Measurements from ENCODE around the gene CENPU. TPM values are rescaled to one million over a fixed set of nuclear protein-coding genes. Genes with fewer than 3 reads are reported as not detected.

CENPU gene
- total RNA-seq, 2 donors from 2014 or later, result 48.6 to 66.4 TPM

GRCh38 chr4:184705692-184706091 lies 28.2 kb downstream of the CENPU start:
- no peaks in the 10 kb centered on the region for H3K9me3 Mint-ChIP-seq
- peak overlapping the region; percentile 22 for H3K4me3 Mint-ChIP-seq
- peak overlapping the region; percentile 36 for H3K27ac Mint-ChIP-seq
- H3K4me1 Mint-ChIP-seq, result peaks cover 14% of the 10 kb centered on the region
- H3K36me3 Mint-ChIP-seq (ENCODE audit: low read depth), result peaks cover 93% of the 10 kb centered on the region
- H3K27me3 Mint-ChIP-seq, result no peaks in the 10 kb centered on the region
- ATAC-seq (replicated peaks), result peak; percentile 88

GRCh38 chr4:184702114-184702513 lies 31.8 kb downstream of the CENPU start:
- H3K36me3 Mint-ChIP-seq (ENCODE audit: low read depth), result peaks cover 75% of the 10 kb centered on the region
- ATAC-seq (replicated peaks), result no peak
- no peak overlapping the region for H3K27ac Mint-ChIP-seq
- H3K4me3 Mint-ChIP-seq, result no peak overlapping the region
- peaks cover 14% of the 10 kb centered on the region for H3K4me1 Mint-ChIP-seq
- H3K9me3 Mint-ChIP-seq, result no peaks in the 10 kb centered on the region
- no peaks in the 10 kb centered on the region for H3K27me3 Mint-ChIP-seq

DNA sequence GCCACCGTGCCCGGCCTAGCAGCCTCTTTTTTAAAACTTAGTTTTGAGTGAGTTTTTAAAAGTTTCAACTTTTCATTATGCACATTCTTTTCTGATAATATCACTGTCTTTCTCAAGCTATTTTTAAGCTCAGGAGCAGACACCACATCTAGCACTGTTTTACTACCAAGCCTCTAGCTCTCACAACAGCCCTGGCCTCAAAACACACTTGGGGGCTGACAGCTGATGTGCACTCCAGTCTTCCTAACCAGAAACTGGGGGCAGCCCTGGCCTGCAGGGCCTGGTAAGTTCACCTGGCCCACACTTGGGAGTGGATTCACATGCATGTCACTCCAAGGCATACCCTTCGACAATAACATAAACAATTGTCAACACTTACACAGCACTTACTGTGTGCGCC lies 34.0 kb downstream of the CENPU start:
- no peaks in the 10 kb centered on the region for H3K27me3 Mint-ChIP-seq
- peaks cover 72% of the 10 kb centered on the region for H3K36me3 Mint-ChIP-seq (ENCODE audit: low read depth)
- H3K9me3 Mint-ChIP-seq, result no peaks in the 10 kb centered on the region
- no peak overlapping the region for H3K27ac Mint-ChIP-seq
- peaks cover under 1% of the 10 kb centered on the region for H3K4me1 Mint-ChIP-seq
- no peak for ATAC-seq (replicated peaks)
- no peak overlapping the region for H3K4me3 Mint-ChIP-seq

DNA sequence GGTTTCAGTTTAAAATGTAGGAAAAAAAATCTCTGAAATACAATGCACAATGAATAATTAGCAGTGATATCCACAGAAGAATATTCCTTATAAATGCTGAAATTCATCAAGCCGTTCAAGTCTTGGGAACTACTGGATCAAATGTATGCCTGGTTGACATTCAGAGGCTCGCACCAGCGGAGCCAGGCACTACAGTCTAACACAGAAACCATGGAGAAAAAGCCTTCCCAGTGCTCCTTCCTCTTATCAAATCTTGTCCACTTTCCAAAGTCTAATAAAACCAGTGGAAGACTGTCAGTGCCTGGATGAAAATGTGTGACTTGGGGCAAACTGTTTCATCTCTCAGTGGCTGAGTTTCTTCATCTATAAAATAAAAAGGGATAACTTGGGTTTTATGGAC lies 35.9 kb downstream of the CENPU start:
- H3K4me3 Mint-ChIP-seq, result no peak overlapping the region
- ATAC-seq (replicated peaks), result no peak
- no peak overlapping the region for H3K27ac Mint-ChIP-seq
- no peaks in the 10 kb centered on the region for H3K9me3 Mint-ChIP-seq
- H3K36me3 Mint-ChIP-seq (ENCODE audit: low read depth), result peaks cover 75% of the 10 kb centered on the region
- no peaks in the 10 kb centered on the region for H3K27me3 Mint-ChIP-seq
- no peaks in the 10 kb centered on the region for H3K4me1 Mint-ChIP-seq

GRCh38 chr4:184695178-184695896 lies 38.6 kb downstream of the CENPU start:
- H3K36me3 Mint-ChIP-seq (ENCODE audit: low read depth), result peaks cover 71% of the 10 kb centered on the region
- ATAC-seq (replicated peaks), result no peak
- peak overlapping the region; percentile 28 for H3K27ac Mint-ChIP-seq

DNA sequence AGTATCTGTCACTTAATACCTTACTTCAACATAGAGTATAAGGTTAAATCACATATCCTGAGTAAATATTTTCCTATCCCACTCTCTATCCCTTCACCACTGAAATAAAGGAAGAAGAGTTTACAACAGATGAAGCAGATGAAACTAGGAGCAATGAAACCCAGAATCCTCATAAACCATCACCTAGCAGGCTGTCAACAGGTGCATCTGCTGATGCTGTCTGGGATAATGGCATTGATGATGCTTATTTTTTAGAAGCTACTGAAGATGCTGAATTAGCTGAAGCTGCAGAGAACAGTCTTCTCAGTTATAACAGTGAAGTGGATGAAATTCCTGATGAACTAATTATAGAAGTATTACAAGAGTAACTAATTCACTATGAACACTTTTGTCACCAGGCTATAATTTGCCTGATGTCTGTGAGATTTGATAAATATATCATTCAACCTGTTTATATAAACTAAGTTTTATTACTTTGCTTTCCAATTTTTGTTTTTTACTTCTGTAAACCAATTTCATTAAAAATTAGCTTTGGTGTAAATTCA lies 39.4 kb downstream of the CENPU start:
- Mint-ChIP-seq H3K27me3 (no peaks in the 10 kb centered on the region), H3K9me3 (no peaks in the 10 kb centered on the region), H3K4me1 (no peaks in the 10 kb centered on the region), H3K36me3 (ENCODE audit: low read depth) (peaks cover 71% of the 10 kb centered on the region), H3K4me3 (no peak overlapping the region), H3K27ac (no peak overlapping the region)
- ATAC-seq (replicated peaks), result no peak

More at GRCh38 chr4:184695178-184695896, 38.6 kb downstream of the CENPU start:
- Mint-ChIP-seq H3K4me3 (no peak overlapping the region), H3K27me3 (no peaks in the 10 kb centered on the region), H3K4me1 (no peaks in the 10 kb centered on the region), H3K9me3 (no peaks in the 10 kb centered on the region)

- no peaks in the 10 kb centered on the region for H3K27me3 Mint-ChIP-seq
- H3K36me3 Mint-ChIP-seq (ENCODE audit: low read depth), result peaks cover 65% of the 10 kb centered on the region
- no peak overlapping the region for H3K4me3 Mint-ChIP-seq
- no peaks in the 10 kb centered on the region for H3K9me3 Mint-ChIP-seq
- no peaks in the 10 kb centered on the region for H3K4me1 Mint-ChIP-seq
- ATAC-seq (replicated peaks), result no peak
- no peak overlapping the region for H3K27ac Mint-ChIP-seq
Measured at GRCh38 chr4:184693056-184693455, 40.8 kb downstream of the CENPU start.

- H3K4me3 Mint-ChIP-seq, result no peak overlapping the region
- H3K27me3 Mint-ChIP-seq, result no peaks in the 10 kb centered on the region
- peaks cover 1% of the 10 kb centered on the region for H3K4me1 Mint-ChIP-seq
- peaks cover 41% of the 10 kb centered on the region for H3K36me3 Mint-ChIP-seq (ENCODE audit: low read depth)
- no peaks in the 10 kb centered on the region for H3K9me3 Mint-ChIP-seq
- no peak for ATAC-seq (replicated peaks)
- no peak overlapping the region for H3K27ac Mint-ChIP-seq
Measured at GRCh38 chr4:184689681-184690080, 44.2 kb downstream of the CENPU start.

DNA sequence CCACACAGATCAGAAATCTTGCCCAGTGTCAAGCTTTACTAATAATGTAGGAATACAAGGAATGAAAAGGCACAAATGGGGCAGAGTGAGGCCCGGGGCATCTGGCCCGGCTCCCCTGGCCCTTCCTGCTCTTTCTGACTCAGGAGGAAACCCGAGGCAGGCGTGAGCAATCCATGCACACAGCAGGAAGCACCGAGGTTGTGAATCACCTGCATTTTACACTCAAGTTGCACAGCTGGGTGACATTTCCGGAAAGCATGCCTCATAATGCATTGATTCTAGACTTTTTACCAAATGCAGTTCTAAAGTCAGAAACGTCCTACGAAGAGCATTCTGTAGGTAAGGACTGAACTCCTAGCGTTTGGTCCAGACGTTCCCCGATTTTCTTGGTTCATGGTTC lies 45.4 kb downstream of the CENPU start:
- H3K27me3 Mint-ChIP-seq, result no peaks in the 10 kb centered on the region
- H3K9me3 Mint-ChIP-seq, result no peaks in the 10 kb centered on the region
- peak overlapping the region; percentile 17 for H3K27ac Mint-ChIP-seq
- ATAC-seq (replicated peaks), result peak; percentile 94
- peaks cover 6% of the 10 kb centered on the region for H3K4me1 Mint-ChIP-seq
- peaks cover 28% of the 10 kb centered on the region for H3K36me3 Mint-ChIP-seq (ENCODE audit: low read depth)
- no peak overlapping the region for H3K4me3 Mint-ChIP-seq

GRCh38 chr4:184688005-184688404 lies 45.9 kb downstream of the CENPU start:
- Mint-ChIP-seq H3K27ac (no peak overlapping the region), H3K4me1 (peaks cover 6% of the 10 kb centered on the region), H3K27me3 (no peaks in the 10 kb centered on the region), H3K4me3 (no peak overlapping the region), H3K9me3 (no peaks in the 10 kb centered on the region), H3K36me3 (ENCODE audit: low read depth) (peaks cover 24% of the 10 kb centered on the region)
- ATAC-seq (replicated peaks), result no peak

DNA sequence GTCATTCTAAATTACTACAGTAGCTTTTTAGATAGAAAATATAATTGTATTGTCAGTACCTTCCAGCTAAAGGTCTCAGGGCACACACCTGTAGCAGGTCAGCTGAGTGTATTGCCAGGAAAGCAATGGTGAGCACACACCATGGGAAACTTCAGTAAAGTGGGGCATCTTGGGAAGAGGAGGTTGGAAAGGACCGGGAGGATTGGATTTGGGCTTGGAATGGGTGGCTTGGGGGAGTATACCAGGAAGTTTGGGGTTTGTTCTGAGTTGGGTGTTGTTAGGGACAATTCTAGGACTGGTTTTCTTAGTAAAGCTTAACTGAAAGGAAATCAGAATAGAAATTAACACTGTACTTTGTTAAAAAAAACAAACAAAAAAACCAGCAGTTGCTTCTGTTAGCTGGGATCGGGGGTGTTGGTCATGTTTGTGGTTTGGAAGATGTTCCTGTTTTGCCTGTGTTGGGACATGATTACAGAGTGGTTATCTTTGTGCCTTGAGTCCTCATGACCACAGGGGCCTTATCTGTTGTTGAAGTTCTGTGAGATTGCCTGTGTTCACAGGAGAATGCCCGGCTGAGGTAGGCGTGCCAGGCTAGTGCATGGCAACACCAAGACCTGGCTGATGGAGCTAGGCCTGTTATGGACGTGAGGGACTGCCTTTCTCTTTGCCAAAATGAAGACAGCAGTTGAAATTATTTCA lies 49.3 kb downstream of the CENPU start:
- Mint-ChIP-seq H3K27ac (no peak overlapping the region), H3K9me3 (no peaks in the 10 kb centered on the region), H3K4me1 (peaks cover 6% of the 10 kb centered on the region), H3K4me3 (no peak overlapping the region), H3K36me3 (ENCODE audit: low read depth) (peaks cover 5% of the 10 kb centered on the region), H3K27me3 (no peaks in the 10 kb centered on the region)
- ATAC-seq (replicated peaks), result no peak

GRCh38 chr4:184681916-184682315 lies 52.0 kb downstream of the CENPU start:
- no peak for ATAC-seq (replicated peaks)
- Mint-ChIP-seq H3K9me3 (no peaks in the 10 kb centered on the region), H3K4me3 (no peak overlapping the region), H3K36me3 (ENCODE audit: low read depth) (peaks cover 5% of the 10 kb centered on the region), H3K4me1 (peaks cover 6% of the 10 kb centered on the region), H3K27ac (no peak overlapping the region), H3K27me3 (no peaks in the 10 kb centered on the region)

- peaks cover 6% of the 10 kb centered on the region for H3K4me1 Mint-ChIP-seq
- no peak overlapping the region for H3K27ac Mint-ChIP-seq
- no peak for ATAC-seq (replicated peaks)
- no peaks in the 10 kb centered on the region for H3K27me3 Mint-ChIP-seq
- no peak overlapping the region for H3K4me3 Mint-ChIP-seq
- H3K36me3 Mint-ChIP-seq (ENCODE audit: low read depth), result peaks cover 5% of the 10 kb centered on the region
- no peaks in the 10 kb centered on the region for H3K9me3 Mint-ChIP-seq
Measured at GRCh38 chr4:184680698-184681097, 53.2 kb downstream of the CENPU start.

DNA sequence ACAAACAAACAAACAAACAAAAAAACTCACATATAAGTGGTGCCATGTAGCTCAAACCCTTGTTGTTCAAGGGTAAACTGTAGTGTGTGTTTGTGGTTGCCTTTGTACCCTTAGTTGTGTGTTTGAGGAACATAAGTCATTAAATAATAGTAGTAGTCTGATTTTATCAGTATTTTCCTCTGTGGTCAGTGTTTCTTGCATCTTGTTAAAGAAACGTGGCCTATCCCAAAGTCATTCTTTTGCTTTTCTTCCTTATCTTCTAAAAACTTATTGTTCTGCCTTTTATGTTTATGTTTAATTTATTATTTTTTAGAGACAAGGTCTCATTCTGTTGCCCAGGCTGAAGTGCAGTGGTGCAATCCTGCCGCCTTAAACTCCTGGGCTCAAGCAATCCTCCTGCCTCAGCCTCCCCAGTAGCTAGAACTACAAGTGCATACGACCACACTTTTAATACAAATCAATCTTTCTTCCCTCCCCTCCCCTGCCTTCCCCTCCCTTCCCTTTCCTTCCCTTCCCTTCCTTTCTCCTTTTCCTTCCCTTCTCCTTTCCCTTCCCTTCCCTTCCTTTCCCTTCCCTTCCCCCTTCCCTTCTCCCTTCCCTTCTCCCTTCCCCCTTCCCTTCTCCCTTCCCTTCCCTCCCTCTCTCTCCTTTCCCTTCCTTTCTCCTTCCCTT lies 57.9 kb downstream of the CENPU start:
- no peaks in the 10 kb centered on the region for H3K9me3 Mint-ChIP-seq
- H3K36me3 Mint-ChIP-seq (ENCODE audit: low read depth), result peaks cover 19% of the 10 kb centered on the region
- no peak overlapping the region for H3K4me3 Mint-ChIP-seq
- ATAC-seq (replicated peaks), result no peak
- H3K27me3 Mint-ChIP-seq, result no peaks in the 10 kb centered on the region
- no peaks in the 10 kb centered on the region for H3K4me1 Mint-ChIP-seq
- no peak overlapping the region for H3K27ac Mint-ChIP-seq

All from activated T-helper 17 cell treated with anti-CD3 and anti-CD28 coated beads, Interleukin-2, amount 50 U/mL, for 72 hours (primary cell).